Activated CD8-positive, alpha-beta T cell treated with anti-CD3 and anti-CD28 coated beads, Interleukin-2, amount 10 ng/mL, durations not matched to agents 7 days and 5 days (primary cell): Measurements from ENCODE around the gene FTO. TPM values are rescaled to one million over a fixed set of nuclear protein-coding genes. Genes with fewer than 3 reads are reported as not detected.

Experiments
- ATAC-seq: fragments of 150-1000 bp; cut with Tn5 transposase; one replicate; pipeline ENCODE4 v1.10.0; 2021; ENCODE audit warnings: moderate library complexity
- CTCF ChIA-PET: fragments of 350-600 bp; sonication (Branson Sonifier 250); formaldehyde crosslinking; loops from one replicate; lab custom pipeline; 2021; ENCODE audit warnings: antibody characterized with exemption; lab: Charles Lee
- POLR2A ChIA-PET: fragments of 350-600 bp; sonication (Branson Sonifier 250); formaldehyde crosslinking; loops from one replicate; lab custom pipeline; 2021; ENCODE audit warnings: antibody characterized with exemption; lab: Charles Lee
- DNase-seq: peaks from one replicate; pipeline ENCODE4 v3.0.0-alpha.2; 2020
- H3K27ac Mint-ChIP-seq: one replicate; pipeline ENCODE4 v1.8.0; 2021; ENCODE audit warnings: mild to moderate bottlenecking, mixed read lengths
- H3K27me3 Mint-ChIP-seq: one replicate; pipeline ENCODE4 v1.8.0; 2021; ENCODE audit warnings: low read depth, mixed read lengths
- H3K36me3 Mint-ChIP-seq: one replicate; pipeline ENCODE4 v1.8.0; 2021; ENCODE audit warnings: low read depth, mixed read lengths
- H3K4me1 Mint-ChIP-seq: one replicate; pipeline ENCODE4 v1.8.0; 2021; ENCODE audit warnings: low read depth, mixed read lengths
- H3K4me3 Mint-ChIP-seq: one replicate; pipeline ENCODE4 v1.8.0; 2021; ENCODE audit warnings: mild to moderate bottlenecking, mixed read lengths
- H3K9me3 Mint-ChIP-seq: one replicate; pipeline ENCODE4 v1.8.0; 2022; ENCODE audit warnings: mixed read lengths; ENCODE audit not compliant: insufficient read depth
- total RNA-seq, 2 experiments: library from RNA; stranded (reverse); gene quantifications; one replicate each; pipeline ENCODE4 v1.2.3, GENCODE V29; 2021

FTO gene
- total RNA-seq, 2 experiments from 2014 or later, result 40.2 to 44.5 TPM

DNA sequence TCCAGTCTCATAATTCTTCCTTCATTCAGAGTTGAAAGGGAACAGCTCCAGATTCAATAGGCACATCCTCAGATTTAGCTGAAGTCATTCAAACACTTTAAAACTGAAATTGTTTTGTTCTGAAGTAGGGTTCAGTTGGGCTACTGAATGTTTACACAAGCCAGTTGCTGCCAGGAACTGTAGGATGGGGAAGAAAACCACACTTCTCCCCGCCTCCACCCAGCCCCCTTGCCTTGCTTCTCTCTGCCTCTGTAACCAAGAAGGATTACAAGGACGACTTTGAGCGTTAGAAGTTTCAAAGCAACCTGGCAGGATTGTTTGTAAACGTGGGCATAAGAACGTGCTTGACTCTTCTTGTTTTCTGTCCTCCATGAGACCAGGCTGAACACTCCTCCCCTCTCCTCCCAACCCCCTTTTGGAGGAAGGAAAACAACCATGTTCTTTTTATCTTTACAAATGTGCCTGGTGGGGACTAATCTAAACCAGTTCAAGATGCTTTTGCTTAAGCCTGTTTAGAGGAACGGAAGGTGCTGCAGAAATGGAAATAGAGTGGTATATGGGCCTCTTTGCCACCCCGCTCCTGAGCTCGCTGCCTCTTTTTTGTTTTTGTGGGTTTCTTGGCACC, 287.9 kb downstream of the FTO start:
- Mint-ChIP-seq H3K36me3 (no peaks in the 10 kb centered on the region), H3K4me1 (peaks cover 2% of the 10 kb centered on the region), H3K27me3 (no peaks in the 10 kb centered on the region), H3K4me3 (no peak overlapping the region), H3K27ac (no peak overlapping the region), H3K9me3 (no peaks in the 10 kb centered on the region)
- POLR2A ChIA-PET, result no interaction called here
- ATAC-seq, result no peak
- CTCF ChIA-PET, result interaction anchor here (0.7 kb wide), 1 partner anchor 333 kb away, joined by 3 read pairs; no protein-coding TSS in a partner anchor
- DNase-seq, result no peak

DNA sequence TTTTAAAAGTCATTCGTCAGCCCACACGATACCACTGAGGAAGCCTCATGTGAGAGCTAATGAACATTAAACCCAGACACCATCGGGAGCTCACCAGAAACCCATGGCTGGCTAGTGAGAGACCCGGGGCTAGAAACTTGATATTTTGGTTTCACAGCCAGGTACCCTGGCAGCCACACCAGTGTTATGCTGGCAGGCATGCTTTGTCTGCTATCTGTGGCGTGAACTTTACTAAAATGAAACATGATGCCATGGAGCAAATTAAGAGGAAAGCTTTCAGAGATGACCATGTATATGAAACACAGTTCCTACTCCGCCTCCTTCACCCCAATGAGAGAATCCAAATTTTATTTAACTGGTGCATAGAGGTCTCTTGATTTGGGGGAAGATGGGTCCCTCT, 291.4 kb downstream of the FTO start:
- Mint-ChIP-seq H3K4me3 (no peak overlapping the region), H3K36me3 (no peaks in the 10 kb centered on the region), H3K9me3 (no peaks in the 10 kb centered on the region), H3K27me3 (no peaks in the 10 kb centered on the region), H3K4me1 (peaks cover 2% of the 10 kb centered on the region), H3K27ac (no peak overlapping the region)
- ATAC-seq (no peak), DNase-seq (no peak)
- ChIA-PET CTCF (no interaction called here), POLR2A (no interaction called here)

GRCh38 chr16:53996961-53997360, 293.0 kb downstream of the FTO start:
- peaks cover 1% of the 10 kb centered on the region for H3K4me1 Mint-ChIP-seq
- ATAC-seq, result no peak
- H3K36me3 Mint-ChIP-seq, result no peaks in the 10 kb centered on the region
- H3K27ac Mint-ChIP-seq, result no peak overlapping the region
- ChIA-PET POLR2A (no interaction called here), CTCF (no interaction called here)
- no peaks in the 10 kb centered on the region for H3K9me3 Mint-ChIP-seq
- H3K27me3 Mint-ChIP-seq, result no peaks in the 10 kb centered on the region
- H3K4me3 Mint-ChIP-seq, result no peak overlapping the region
- no peak for DNase-seq

- no peaks in the 10 kb centered on the region for H3K36me3 Mint-ChIP-seq
- ATAC-seq (no peak), DNase-seq (no peak)
- POLR2A ChIA-PET, result no interaction called here
- no peaks in the 10 kb centered on the region for H3K9me3 Mint-ChIP-seq
- CTCF ChIA-PET, result no interaction called here
- H3K27ac Mint-ChIP-seq, result no peak overlapping the region
- H3K4me1 Mint-ChIP-seq, result no peaks in the 10 kb centered on the region
- no peaks in the 10 kb centered on the region for H3K27me3 Mint-ChIP-seq
- no peak overlapping the region for H3K4me3 Mint-ChIP-seq
Measured at GRCh38 chr16:53998024-53998810, 294.3 kb downstream of the FTO start.

DNA sequence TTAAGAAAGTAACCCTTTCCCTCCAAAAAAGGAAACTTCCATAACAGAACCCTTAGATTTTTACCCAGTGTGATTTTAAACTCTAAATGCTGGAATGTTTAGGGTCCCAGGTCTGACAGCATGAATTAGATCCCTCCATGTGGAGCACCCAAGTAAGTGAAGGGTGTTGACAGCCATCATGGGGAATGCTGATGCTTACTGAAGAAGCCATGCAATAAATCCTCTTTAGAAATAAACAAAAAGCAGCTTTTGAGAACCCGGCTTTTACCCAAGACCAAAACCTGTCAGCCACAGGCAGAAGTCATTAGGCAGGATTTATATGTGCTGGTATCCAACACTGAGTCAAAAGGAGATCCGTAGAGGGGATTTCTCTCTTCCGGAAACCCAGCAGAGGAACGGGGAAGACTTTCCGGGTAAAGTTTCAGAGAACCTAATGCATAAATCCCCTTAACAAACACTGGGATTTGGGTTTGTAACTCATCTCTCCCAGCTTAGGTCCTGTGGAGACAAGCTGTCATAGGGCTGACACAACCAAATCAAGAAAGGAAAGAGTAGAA, 295.1 kb downstream of the FTO start:
- Mint-ChIP-seq H3K27ac (no peak overlapping the region), H3K9me3 (no peaks in the 10 kb centered on the region), H3K4me1 (no peaks in the 10 kb centered on the region), H3K4me3 (no peak overlapping the region), H3K27me3 (no peaks in the 10 kb centered on the region), H3K36me3 (no peaks in the 10 kb centered on the region)
- DNase-seq, result no peak
- no peak for ATAC-seq
- CTCF ChIA-PET, result no interaction called here
- POLR2A ChIA-PET, result no interaction called here

DNA sequence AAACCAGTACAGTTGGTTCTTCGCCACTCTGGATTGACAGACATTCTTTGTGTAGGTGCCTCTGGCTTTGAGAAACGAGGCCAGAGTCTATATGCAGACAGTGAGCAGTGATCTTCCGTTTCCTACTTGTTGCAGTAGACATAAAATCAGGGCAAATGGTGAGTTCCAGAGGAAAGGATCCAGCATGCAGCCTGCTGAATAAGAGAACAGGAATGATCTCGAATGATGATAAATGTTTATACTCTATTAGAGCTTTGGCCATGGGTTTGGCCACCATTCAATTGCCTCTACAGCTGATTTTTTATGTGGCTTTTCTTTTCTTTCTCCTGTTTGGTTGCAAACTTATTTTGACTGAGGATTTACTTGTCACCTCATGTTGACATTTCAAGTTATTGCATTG, 295.9 kb downstream of the FTO start:
- H3K27me3 Mint-ChIP-seq, result no peaks in the 10 kb centered on the region
- no peak overlapping the region for H3K4me3 Mint-ChIP-seq
- CTCF ChIA-PET, result no interaction called here
- ATAC-seq (no peak), DNase-seq (no peak)
- no peaks in the 10 kb centered on the region for H3K4me1 Mint-ChIP-seq
- no peak overlapping the region for H3K27ac Mint-ChIP-seq
- no peaks in the 10 kb centered on the region for H3K36me3 Mint-ChIP-seq
- H3K9me3 Mint-ChIP-seq, result no peaks in the 10 kb centered on the region
- POLR2A ChIA-PET, result no interaction called here

DNA sequence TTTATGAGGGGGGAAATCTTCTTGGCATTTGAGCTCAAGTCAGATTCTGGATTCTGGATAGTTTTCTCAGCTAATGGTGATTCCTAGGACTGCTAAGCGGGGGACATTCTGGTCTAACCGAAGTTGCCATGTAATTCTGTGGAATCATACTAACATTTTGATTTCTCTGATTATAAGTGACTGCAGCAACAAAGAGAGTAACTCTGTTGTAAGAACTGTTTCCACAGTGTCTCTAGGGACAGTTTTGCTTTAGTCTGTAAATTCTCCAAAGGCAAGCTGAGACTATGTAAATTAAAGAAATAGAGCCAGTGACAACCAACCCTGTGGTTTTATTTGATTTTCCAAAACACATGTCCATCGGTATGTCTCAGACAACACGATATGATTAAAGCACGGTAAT, 296.4 kb downstream of the FTO start:
- Mint-ChIP-seq H3K4me3 (no peak overlapping the region), H3K9me3 (no peaks in the 10 kb centered on the region), H3K36me3 (no peaks in the 10 kb centered on the region), H3K27ac (no peak overlapping the region), H3K4me1 (no peaks in the 10 kb centered on the region), H3K27me3 (no peaks in the 10 kb centered on the region)
- DNase-seq (no peak), ATAC-seq (no peak)
- POLR2A ChIA-PET, result no interaction called here
- CTCF ChIA-PET, result no interaction called here

- Mint-ChIP-seq H3K27ac (no peak overlapping the region), H3K9me3 (no peaks in the 10 kb centered on the region), H3K27me3 (no peaks in the 10 kb centered on the region), H3K4me3 (no peak overlapping the region), H3K36me3 (no peaks in the 10 kb centered on the region), H3K4me1 (no peaks in the 10 kb centered on the region)
- no peak for DNase-seq
- no peak for ATAC-seq
- CTCF ChIA-PET, result no interaction called here
- POLR2A ChIA-PET, result no interaction called here
Measured at GRCh38 chr16:54006693-54007092, 302.7 kb downstream of the FTO start.

DNA sequence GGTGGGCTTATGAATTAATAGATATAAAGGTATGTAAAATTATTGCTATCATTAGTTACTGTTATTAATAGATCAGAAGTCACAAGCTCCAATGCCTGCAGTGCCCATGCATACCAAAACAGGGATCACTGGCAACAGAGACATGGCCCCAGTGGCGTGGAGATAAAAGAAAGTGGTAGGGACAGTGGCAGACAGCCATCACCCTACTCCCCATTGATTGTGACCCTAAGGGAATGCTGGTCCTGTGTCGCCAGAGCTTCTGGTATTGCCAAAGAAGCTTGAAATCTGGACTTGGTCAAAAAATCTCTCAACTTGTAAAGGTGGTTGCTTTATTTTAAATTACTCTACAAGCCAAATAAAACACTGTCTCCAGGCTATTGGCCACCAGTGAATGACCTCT, 303.5 kb downstream of the FTO start:
- CTCF ChIA-PET, result no interaction called here
- H3K27ac Mint-ChIP-seq, result no peak overlapping the region
- H3K4me1 Mint-ChIP-seq, result no peaks in the 10 kb centered on the region
- no peaks in the 10 kb centered on the region for H3K9me3 Mint-ChIP-seq
- DNase-seq (no peak), ATAC-seq (no peak)
- H3K4me3 Mint-ChIP-seq, result no peak overlapping the region
- no peaks in the 10 kb centered on the region for H3K27me3 Mint-ChIP-seq
- no peaks in the 10 kb centered on the region for H3K36me3 Mint-ChIP-seq
- POLR2A ChIA-PET, result no interaction called here

DNA sequence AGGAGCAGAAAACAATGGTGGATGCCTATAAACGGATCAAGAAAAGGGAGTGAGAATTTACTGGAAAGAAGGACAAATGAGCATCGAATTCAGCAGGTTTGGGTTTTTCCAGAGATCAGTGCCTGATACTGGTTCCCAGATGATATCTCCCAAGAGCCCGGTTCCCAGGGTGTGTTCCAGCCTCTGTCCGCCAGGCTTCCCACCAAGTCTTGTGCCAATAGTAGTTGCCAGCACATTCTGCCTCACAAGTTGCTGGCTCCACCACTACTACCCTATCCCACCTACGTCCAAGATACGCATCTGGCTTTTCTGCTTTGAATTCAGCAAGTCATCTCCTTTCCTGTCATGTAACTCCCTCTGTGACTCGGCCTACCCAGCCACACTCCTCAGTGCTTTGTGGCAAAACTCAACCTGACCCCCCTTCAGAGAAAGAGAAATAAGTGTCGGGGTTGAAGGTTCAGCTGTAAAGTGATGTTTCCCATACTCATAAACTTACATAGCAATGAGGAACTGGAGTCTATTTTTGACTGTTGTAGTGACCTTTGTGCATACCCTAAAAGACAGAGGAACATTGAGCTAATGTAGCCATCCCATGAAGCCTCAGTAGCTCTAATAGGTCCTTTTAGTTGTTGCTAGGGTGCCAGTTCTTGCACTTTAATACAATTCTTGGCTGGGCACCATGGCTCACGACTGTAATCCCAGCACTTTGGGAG, 305.7 kb downstream of the FTO start:
- H3K36me3 Mint-ChIP-seq, result no peaks in the 10 kb centered on the region
- no peaks in the 10 kb centered on the region for H3K4me1 Mint-ChIP-seq
- no peak overlapping the region for H3K4me3 Mint-ChIP-seq
- H3K27ac Mint-ChIP-seq, result no peak overlapping the region
- no peak for ATAC-seq
- H3K27me3 Mint-ChIP-seq, result no peaks in the 10 kb centered on the region
- ChIA-PET CTCF (no interaction called here), POLR2A (no interaction called here)
- no peaks in the 10 kb centered on the region for H3K9me3 Mint-ChIP-seq
- no peak for DNase-seq

DNA sequence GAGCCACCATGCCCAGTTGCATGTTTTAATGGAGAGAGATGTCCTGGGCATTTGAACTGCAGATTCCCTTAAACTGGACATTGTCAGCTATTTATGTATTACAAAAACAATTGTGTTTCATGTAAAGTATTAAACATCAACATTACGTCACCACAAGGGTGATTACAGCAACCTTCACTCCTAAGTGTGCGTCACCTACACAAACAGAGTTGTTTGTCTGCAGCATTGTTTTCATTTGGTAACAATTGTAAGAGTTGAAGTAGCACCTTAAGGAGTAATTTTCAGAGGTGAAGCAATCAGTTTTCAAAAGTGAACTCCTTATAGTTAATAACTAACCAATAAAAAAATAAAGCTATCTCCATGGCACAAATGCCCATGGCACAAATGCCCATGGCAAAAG, 311.2 kb downstream of the FTO start:
- no peaks in the 10 kb centered on the region for H3K9me3 Mint-ChIP-seq
- H3K36me3 Mint-ChIP-seq, result no peaks in the 10 kb centered on the region
- H3K4me3 Mint-ChIP-seq, result no peak overlapping the region
- ATAC-seq, result no peak
- H3K27ac Mint-ChIP-seq, result no peak overlapping the region
- no peaks in the 10 kb centered on the region for H3K4me1 Mint-ChIP-seq
- DNase-seq, result no peak
- POLR2A ChIA-PET, result no interaction called here
- CTCF ChIA-PET, result no interaction called here
- no peaks in the 10 kb centered on the region for H3K27me3 Mint-ChIP-seq

GRCh38 chr16:54022362-54022761, 318.4 kb downstream of the FTO start:
- CTCF ChIA-PET, result no interaction called here
- H3K9me3 Mint-ChIP-seq, result no peaks in the 10 kb centered on the region

More at GRCh38 chr16:54022362-54022761, 318.4 kb downstream of the FTO start:
- H3K4me1 Mint-ChIP-seq, result no peaks in the 10 kb centered on the region
- no peaks in the 10 kb centered on the region for H3K27me3 Mint-ChIP-seq
- H3K36me3 Mint-ChIP-seq, result no peaks in the 10 kb centered on the region
- ATAC-seq, result no peak
- no peak for DNase-seq
- no peak overlapping the region for H3K27ac Mint-ChIP-seq
- no peak overlapping the region for H3K4me3 Mint-ChIP-seq
- POLR2A ChIA-PET, result interaction anchor here (0.6 kb wide), 1 partner anchor 34 kb away, joined by 3 read pairs; no protein-coding TSS in a partner anchor
